Cerebellar cortex (tissue), 1 donor: ENCODE measurements around the gene SPATA2L.
"Not testable (repeated sequence)": the region's sequence is repeated elsewhere in the genome, so short reads cannot be mapped to it uniquely, and the experiment has no call there.

ENCODE experiments used
- DNase-seq: peaks from one replicate; pipeline ENCODE4 v3.0.0-alpha.2; 2015; ENCODE audit warnings: low spot score

The SPATA2L gene

GRCh38 chr16:89689621-89690020 is 11.9 kb downstream of the SPATA2L start:
- not testable (repeated sequence) for DNase-seq

GRCh38 chr16:89689142-89689541 is 12.4 kb downstream of the SPATA2L start:
- no peak for DNase-seq

- DNase-seq = no peak
These were observed 13.1 kb downstream of the SPATA2L start for GRCh38 chr16:89688395-89688794.

- no peak for DNase-seq
These were observed 14.2 kb downstream of the SPATA2L start for GRCh38 chr16:89687092-89687940.

- DNase-seq = peak; percentile 85
These were observed 14.9 kb downstream of the SPATA2L start, which contains the start of gene CDK10 for GRCh38 chr16:89686520-89687091. Gene CDK10, plus strand, starts transcription at chr16:89686689. Its CDS starts 22 bp downstream, at chr16:89686711.

- DNase-seq = no peak
These were observed 15.6 kb downstream of the SPATA2L start for GRCh38 chr16:89685916-89686315.

- DNase-seq = no peak
These were observed 23.2 kb downstream of the SPATA2L start for GRCh38 chr16:89678258-89678657.

- DNase-seq = no peak
These were observed 29.1 kb downstream of the SPATA2L start for GRCh38 chr16:89672177-89672941.

GRCh38 chr16:89671565-89671964 is 29.9 kb downstream of the SPATA2L start:
- not testable (repeated sequence) for DNase-seq

- DNase-seq = no peak
These were observed 30.7 kb downstream of the SPATA2L start for GRCh38 chr16:89670496-89671431.

- DNase-seq = no peak
These were observed 31.8 kb downstream of the SPATA2L start for GRCh38 chr16:89669755-89670154.

- no peak for DNase-seq
These were observed 32.7 kb downstream of the SPATA2L start for GRCh38 chr16:89668790-89669158.

- DNase-seq = no peak
These were observed 33.9 kb downstream of the SPATA2L start for GRCh38 chr16:89667633-89668032.

- DNase-seq = peak; percentile 47
These were observed 34.5 kb downstream of the SPATA2L start for GRCh38 chr16:89667000-89667399.

- not testable (repeated sequence) for DNase-seq
These were observed 37.3 kb downstream of the SPATA2L start for GRCh38 chr16:89664238-89664637.

- no peak for DNase-seq
These were observed 40.3 kb downstream of the SPATA2L start for GRCh38 chr16:89661215-89661614.

- no peak for DNase-seq
These were observed 41.4 kb downstream of the SPATA2L start for GRCh38 chr16:89660146-89660545.

- no peak for DNase-seq
These were observed 43.2 kb downstream of the SPATA2L start for GRCh38 chr16:89658221-89658879.

- peak; percentile 78 for DNase-seq
These were observed 43.9 kb downstream of the SPATA2L start, which contains the start of the genes CHMP1A and SPATA33 for GRCh38 chr16:89657442-89658220. Gene CHMP1A, minus strand, starts transcription at chr16:89657708. Its CDS starts 120 bp downstream, at chr16:89657588. Gene SPATA33, plus strand, starts transcription at chr16:89657836. Its CDS starts 76 bp downstream, at chr16:89657912.
